GM23248 (cell line): ENCODE results near the gene SGMS1.

ENCODE experiments used
- EZH2 ChIP-seq: fragments of 200-600 bp; sonication (generic); IDR thresholded peaks from 2 replicates; pipeline ENCODE4 v1.6.1; 2018; ENCODE audit warnings: antibody characterized with exemption, mild to moderate bottlenecking; ENCODE audit not compliant: insufficient read depth, poor library complexity, severe bottlenecking
- EZH2phosphoT487 ChIP-seq: fragments of 200-600 bp; sonication (generic); IDR thresholded peaks from 2 replicates; pipeline ENCODE4 v1.6.1; 2018; ENCODE audit warnings: antibody characterized with exemption, moderate library complexity, mild to moderate bottlenecking, low read depth; ENCODE audit not compliant: insufficient read depth

- TF ChIP-seq EZH2 (no peak), EZH2phosphoT487 (no peak)
Observed at GRCh38 chr10:50629495-50630122, 5.9 kb upstream of the SGMS1 start.
